IPS-18a (cell line): ENCODE measurements around the gene MTX3.

Source experiments
- H3K27ac ChIP-seq: one replicate; pipeline ENCODE4 v1.5.1; 2013; ENCODE audit warnings: low read length
- H3K27me3 ChIP-seq: one replicate; pipeline ENCODE4 v1.6.1; 2013; ENCODE audit warnings: mild to moderate bottlenecking, low read length; ENCODE audit not compliant: control insufficient read depth, insufficient read depth
- H3K36me3 ChIP-seq: one replicate; pipeline ENCODE4 v1.6.1; 2013; ENCODE audit warnings: low read depth, low read length; ENCODE audit not compliant: control insufficient read depth
- H3K4me1 ChIP-seq: one replicate; pipeline ENCODE4 v1.6.1; 2013; ENCODE audit warnings: low read depth, low read length; ENCODE audit not compliant: control insufficient read depth
- H3K4me3 ChIP-seq: one replicate; pipeline ENCODE4 v1.5.1; 2013; ENCODE audit warnings: low read length
- H3K9ac ChIP-seq: one replicate; pipeline ENCODE4 v1.6.1; 2013; ENCODE audit warnings: mild to moderate bottlenecking, low read length, moderate library complexity
- H3K9me3 ChIP-seq: one replicate; pipeline ENCODE4 v1.6.1; 2013; ENCODE audit warnings: low read depth, low read length; ENCODE audit not compliant: control insufficient read depth

The MTX3 gene

GRCh38 chr5:79931409-79931808 lies 59.7 kb downstream of the MTX3 start:
- no peak overlapping the region for H3K9ac ChIP-seq
- no peaks in the 10 kb centered on the region for H3K9me3 ChIP-seq
- no peaks in the 10 kb centered on the region for H3K36me3 ChIP-seq
- no peaks in the 10 kb centered on the region for H3K27me3 ChIP-seq
- H3K27ac ChIP-seq: no peak overlapping the region
- H3K4me3 ChIP-seq: no peak overlapping the region
- H3K4me1 ChIP-seq: no peaks in the 10 kb centered on the region

- no peaks in the 10 kb centered on the region for H3K4me1 ChIP-seq
- H3K9me3 ChIP-seq: no peaks in the 10 kb centered on the region
- H3K36me3 ChIP-seq: no peaks in the 10 kb centered on the region
- H3K9ac ChIP-seq: no peak overlapping the region
- no peak overlapping the region for H3K27ac ChIP-seq
- no peaks in the 10 kb centered on the region for H3K27me3 ChIP-seq
- H3K4me3 ChIP-seq: no peak overlapping the region
These were observed 62.0 kb downstream of the MTX3 start for GRCh38 chr5:79929095-79929494.
